ENCODE measurements around the gene KLHL7. TPM values are rescaled to one million over a fixed set of nuclear protein-coding genes. Genes with fewer than 3 reads are reported as not detected.

The KLHL7 gene
- total RNA-seq, 4 donors from 2014 or later, result 21.3 to 45.9 (median 27.6) TPM

DNA sequence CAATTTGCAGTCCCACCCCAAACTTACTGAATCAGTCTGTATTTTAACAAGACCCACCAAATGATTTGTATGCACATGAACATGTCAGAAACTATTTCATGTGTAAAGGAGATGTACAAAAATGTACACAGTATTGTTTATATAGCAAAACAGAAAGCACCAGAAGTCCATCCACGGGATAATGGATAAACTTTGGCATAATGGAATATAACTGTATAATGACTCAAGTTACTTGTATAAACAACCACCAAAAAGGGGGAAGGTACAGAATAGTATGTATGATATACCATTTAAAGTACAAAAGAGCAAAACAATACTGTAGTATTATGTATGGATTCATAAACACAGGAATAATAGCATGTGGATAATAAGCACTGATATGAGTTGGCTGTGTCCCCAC, 98.7 kb downstream of the KLHL7 start:
- TF ChIP-seq POLR2AphosphoS5 (IDR thresholded peaks at IDR 0.05) (no peak), EP300 (IDR thresholded peaks at IDR 0.05) (no peak), CTCF (IDR thresholded peaks at IDR 0.05) (no peak), POLR2A (IDR thresholded peaks at IDR 0.05) (no peak)
- H3K27ac ChIP-seq, result no peak overlapping the region
- H3K4me1 ChIP-seq, result peaks cover 0 to 7% (median 0%) of the 10 kb centered on the region in 3 donors
- WGBS, 2 donors (ENCODE audit: low coverage in 1 of 2), result 68 to 100% methylated on average over 1 of the region's 1 CpG
- H3K27me3 ChIP-seq, result peaks cover 10% of the 10 kb centered on the region
- H3K9me3 ChIP-seq, result no peaks in the 10 kb centered on the region
- H3K4me3 ChIP-seq, result no peak overlapping the region
- ATAC-seq, result no peak
- peaks cover 3 to 38% of the 10 kb centered on the region in 2 donors for H3K36me3 ChIP-seq

GRCh38 chr7:23205577-23205908, 100.0 kb downstream of the KLHL7 start:
- Histone ChIP-seq H3K36me3 (peaks cover 0 to 25% of the 10 kb centered on the region in 2 donors), H3K4me1 (peaks cover 0 to 7% (median 0%) of the 10 kb centered on the region in 3 donors), H3K27ac (no peak overlapping the region), H3K9me3 (no peaks in the 10 kb centered on the region), H3K27me3 (peaks cover 10% of the 10 kb centered on the region), H3K4me3 (peak overlapping the region in 1 of 2 donors; percentile 43)
- no peak for ATAC-seq
- 85 to 86% methylated on average over 2 of the region's 2 CpGs for WGBS, 2 donors (ENCODE audit: low coverage in 1 of 2)
- TF ChIP-seq CTCF (IDR thresholded peaks at IDR 0.05) (no peak), POLR2A (IDR thresholded peaks at IDR 0.05) (no peak), POLR2AphosphoS5 (IDR thresholded peaks at IDR 0.05) (no peak), EP300 (IDR thresholded peaks at IDR 0.05) (no peak)

GRCh38 chr7:23205909-23206767, 100.6 kb downstream of the KLHL7 start:
- H3K9me3 ChIP-seq, result no peaks in the 10 kb centered on the region
- H3K4me1 ChIP-seq, result peaks cover 0 to 7% (median 0%) of the 10 kb centered on the region in 3 donors
- WGBS, 2 donors (ENCODE audit: low coverage in 1 of 2), result 12 to 33% methylated on average over 2 to 14 of the region's 76 CpGs
- peaks cover 0 to 19% of the 10 kb centered on the region in 2 donors for H3K36me3 ChIP-seq
- H3K4me3 ChIP-seq, result peak overlapping the region; percentile 25 to 43
- peaks cover 15% of the 10 kb centered on the region for H3K27me3 ChIP-seq
- ATAC-seq, result peak; percentile 67
- TF ChIP-seq POLR2AphosphoS5 (IDR thresholded peaks at IDR 0.05) (no peak), POLR2A (IDR thresholded peaks at IDR 0.05) (no peak), EP300 (IDR thresholded peaks at IDR 0.05) (no peak), CTCF (IDR thresholded peaks at IDR 0.05) (no peak)
- peak overlapping the region in 2 of 4 donors; percentile 30 to 47 for H3K27ac ChIP-seq

DNA sequence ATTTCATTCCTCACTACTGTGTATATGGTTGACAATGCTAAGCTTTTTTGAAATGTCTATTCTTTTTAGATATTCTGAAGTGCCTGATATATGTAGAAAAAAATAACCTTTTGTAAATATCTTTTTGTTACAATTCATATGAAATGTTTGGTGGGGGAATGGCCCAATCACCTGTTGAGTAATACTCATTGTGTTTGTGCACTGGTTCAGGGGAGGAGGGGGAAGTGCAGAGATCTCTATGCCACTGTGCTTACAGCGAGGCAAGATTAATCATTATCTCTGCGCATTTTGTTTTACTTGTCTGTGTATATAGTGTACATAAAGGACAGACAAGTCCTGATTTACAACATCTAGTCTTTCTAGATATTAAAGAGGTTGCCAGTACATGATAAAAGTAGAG, 101.4 kb downstream of the KLHL7 start:
- Histone ChIP-seq H3K4me3 (no peak overlapping the region), H3K9me3 (no peaks in the 10 kb centered on the region), H3K27me3 (peaks cover 15% of the 10 kb centered on the region), H3K4me1 (peaks cover 0 to 7% (median 0%) of the 10 kb centered on the region in 3 donors), H3K36me3 (peaks cover 0 to 11% of the 10 kb centered on the region in 2 donors), H3K27ac (no peak overlapping the region)
- no peak for ATAC-seq
- TF ChIP-seq CTCF (IDR thresholded peaks at IDR 0.05) (no peak), POLR2A (IDR thresholded peaks at IDR 0.05) (no peak), EP300 (IDR thresholded peaks at IDR 0.05) (no peak), POLR2AphosphoS5 (IDR thresholded peaks at IDR 0.05) (no peak)
- WGBS, 2 donors (ENCODE audit: low coverage in 1 of 2), result 96 to 100% methylated on average over 2 of the region's 2 CpGs

- Histone ChIP-seq H3K4me3 (no peak overlapping the region), H3K36me3 (peaks cover 0 to 3% of the 10 kb centered on the region in 2 donors), H3K27ac (no peak overlapping the region), H3K4me1 (peaks cover 0 to 7% (median 0%) of the 10 kb centered on the region in 3 donors), H3K27me3 (peaks cover 15% of the 10 kb centered on the region), H3K9me3 (no peaks in the 10 kb centered on the region)
- TF ChIP-seq EP300 (IDR thresholded peaks at IDR 0.05), result no peak
- TF ChIP-seq CTCF (IDR thresholded peaks at IDR 0.05), result no peak
- TF ChIP-seq POLR2A (IDR thresholded peaks at IDR 0.05), result no peak
- TF ChIP-seq POLR2AphosphoS5 (IDR thresholded peaks at IDR 0.05), result no peak
- 67 to 87% methylated on average over 3 of the region's 3 CpGs for WGBS, 2 donors (ENCODE audit: low coverage in 1 of 2)
- ATAC-seq, result no peak
These were observed 102.3 kb downstream of the KLHL7 start for GRCh38 chr7:23207884-23208283.

All from gastroesophageal sphincter (tissue), 4 donors.